Activated CD4-positive, alpha-beta memory T cell treated with anti-CD3 and anti-CD28 coated beads for 36 hours (primary cell): ENCODE data around the gene GLIPR1. TPM values are rescaled to one million over a fixed set of nuclear protein-coding genes. Genes with fewer than 3 reads are reported as not detected.

Experiments
- CTCF ChIA-PET: fragments of 350-600 bp; sonication (Branson Sonifier 250); formaldehyde crosslinking; loops from one replicate; lab custom pipeline; 2021; ENCODE audit warnings: antibody characterized with exemption, inconsistent platforms; lab: Charles Lee
- POLR2A ChIA-PET: fragments of 350-600 bp; sonication (Branson Sonifier 250); formaldehyde crosslinking; loops from one replicate; lab custom pipeline; 2021; ENCODE audit warnings: antibody characterized with exemption; lab: Charles Lee
- DNase-seq: peaks from one replicate; pipeline ENCODE4 v3.0.0-alpha.2; 2020
- H3K27ac Mint-ChIP-seq: one replicate; pipeline ENCODE4 v1.8.0; 2021; ENCODE audit warnings: mixed read lengths
- H3K27me3 Mint-ChIP-seq: one replicate; pipeline ENCODE4 v1.8.0; 2021; ENCODE audit warnings: mixed read lengths
- H3K36me3 Mint-ChIP-seq: one replicate; pipeline ENCODE4 v1.8.0; 2021; ENCODE audit warnings: mixed read lengths
- H3K4me1 Mint-ChIP-seq: one replicate; pipeline ENCODE4 v1.8.0; 2021; ENCODE audit warnings: low read depth, mixed read lengths
- H3K4me3 Mint-ChIP-seq: one replicate; pipeline ENCODE4 v1.8.0; 2021; ENCODE audit warnings: mild to moderate bottlenecking, mixed read lengths
- H3K9me3 Mint-ChIP-seq: one replicate; pipeline ENCODE4 v1.8.0; 2021; ENCODE audit warnings: mixed read lengths
- intact Hi-C: fragments of 100-400 bp; cut with micrococcal nuclease; formaldehyde crosslinking; loops from one replicate; pipeline ENCODE4 v1.15.1; 2023
- total RNA-seq, 2 experiments: library from RNA; stranded (reverse); gene quantifications; one replicate each; pipeline ENCODE4 v1.2.3, GENCODE V29; 2021

The GLIPR1 gene
- total RNA-seq, 2 experiments from 2014 or later, result 5.8 to 6.8 TPM

- CTCF ChIA-PET, result interaction anchor here (0.8 to 1.9 kb wide), 4 partner anchors 98 to 578 kb away, joined by 3 to 8 read pairs (median 4); partner anchors contain the start of genes GLIPR1L1 and GLIPR1L2
- Mint-ChIP-seq H3K4me3 (no peak overlapping the region), H3K27ac (peak overlapping the region; percentile 72), H3K9me3 (no peaks in the 10 kb centered on the region), H3K4me1 (peaks cover 50% of the 10 kb centered on the region), H3K27me3 (no peaks in the 10 kb centered on the region), H3K36me3 (peaks cover 11% of the 10 kb centered on the region)
- intact Hi-C loops, result loop anchor here (1.0 to 10.0 kb wide), 4 partner anchors 9 to 968 kb away; partner anchors contain the start of genes ATXN7L3B, GLIPR1 and KRR1
- POLR2A ChIA-PET, result interaction anchor here (0.6 to 1.9 kb wide), 4 partner anchors 9 to 22 kb away, joined by 3 to 9 read pairs (median 8); partner anchors contain the start of genes GLIPR1 and KRR1
- DNase-seq, result no peak
These were observed 8.6 kb downstream of the GLIPR1 start for GRCh38 chr12:75489187-75489586.

DNA sequence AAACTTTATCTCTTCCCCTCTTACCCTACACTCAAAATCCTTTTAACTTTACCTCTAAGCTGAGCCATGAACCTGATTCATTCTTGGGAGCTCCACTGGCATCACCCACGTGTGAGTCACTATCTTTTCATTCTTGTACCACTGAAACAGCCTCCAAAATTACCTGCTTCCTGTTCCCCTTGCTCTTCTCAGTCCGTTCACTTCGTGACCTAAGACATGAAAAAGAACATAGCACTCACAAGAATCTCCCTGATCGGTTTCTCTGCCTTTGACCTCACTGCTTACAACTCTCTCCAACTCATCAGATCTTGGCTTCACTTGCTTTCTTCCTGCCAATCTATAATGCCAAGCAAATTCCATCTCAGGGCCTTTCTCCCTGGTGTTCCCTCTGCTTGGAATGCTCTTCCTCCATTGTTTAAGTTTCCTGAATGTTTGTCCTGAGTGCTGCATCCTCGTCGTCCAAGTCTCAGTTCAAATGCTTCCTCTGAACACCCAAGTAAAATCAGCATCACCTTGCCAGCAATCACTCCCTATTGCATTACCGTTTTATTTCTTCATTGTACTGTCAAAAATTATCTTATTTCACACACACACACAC lies 9.2 kb downstream of the GLIPR1 start:
- DNase-seq, result peak; percentile 58
- Mint-ChIP-seq H3K27ac (peak overlapping the region; percentile 72), H3K27me3 (no peaks in the 10 kb centered on the region), H3K36me3 (peaks cover 9% of the 10 kb centered on the region), H3K9me3 (no peaks in the 10 kb centered on the region), H3K4me1 (peaks cover 45% of the 10 kb centered on the region), H3K4me3 (no peak overlapping the region)
- ChIA-PET CTCF (interaction anchor here (0.6 to 1.9 kb wide), 5 partner anchors 99 to 594 kb away, joined by 3 to 8 read pairs (median 3); partner anchors contain the start of genes GLIPR1L1 and GLIPR1L2), POLR2A (interaction anchor here (0.6 to 1.9 kb wide), 4 partner anchors 10 to 21 kb away, joined by 3 to 9 read pairs (median 8); partner anchors contain the start of genes GLIPR1 and KRR1)
- intact Hi-C loops, result loop anchor here (1.0 to 10.0 kb wide), 4 partner anchors 9 to 968 kb away; partner anchors contain the start of genes ATXN7L3B, GLIPR1 and KRR1

GRCh38 chr12:75491169-75491568 lies 10.6 kb downstream of the GLIPR1 start:
- Mint-ChIP-seq H3K36me3 (peaks cover 9% of the 10 kb centered on the region), H3K27ac (no peak overlapping the region), H3K4me3 (no peak overlapping the region), H3K4me1 (peaks cover 36% of the 10 kb centered on the region), H3K9me3 (no peaks in the 10 kb centered on the region), H3K27me3 (no peaks in the 10 kb centered on the region)
- CTCF ChIA-PET, result no interaction called here
- no peak for DNase-seq
- POLR2A ChIA-PET, result no interaction called here
- intact Hi-C loops, result no loop called here

- Mint-ChIP-seq H3K9me3 (no peaks in the 10 kb centered on the region), H3K27ac (no peak overlapping the region), H3K36me3 (peaks cover 38% of the 10 kb centered on the region), H3K4me3 (no peak overlapping the region), H3K4me1 (peaks cover 10% of the 10 kb centered on the region), H3K27me3 (no peaks in the 10 kb centered on the region)
- ChIA-PET CTCF (interaction anchor here (0.6 to 6.7 kb wide), 4 partner anchors 19 to 533 kb away, joined by 3 to 70 read pairs (median 23); partner anchors contain the start of genes GLIPR1L1 and PHLDA1), POLR2A (interaction anchor here (1.6 kb wide), 1 partner anchor 20 kb away, joined by 3 read pairs; no protein-coding TSS in a partner anchor)
- intact Hi-C loops, result no loop called here
- no peak for DNase-seq
These were observed 22.9 kb downstream of the GLIPR1 start for GRCh38 chr12:75503459-75503858.

- H3K27me3 Mint-ChIP-seq, result no peaks in the 10 kb centered on the region
- POLR2A ChIA-PET, result no interaction called here
- no peak overlapping the region for H3K4me3 Mint-ChIP-seq
- CTCF ChIA-PET, result interaction anchor here (0.6 to 6.7 kb wide), 4 partner anchors 19 to 533 kb away, joined by 3 to 70 read pairs (median 23); partner anchors contain the start of genes GLIPR1L1 and PHLDA1
- DNase-seq, result no peak
- no peaks in the 10 kb centered on the region for H3K9me3 Mint-ChIP-seq
- H3K4me1 Mint-ChIP-seq, result peaks cover 10% of the 10 kb centered on the region
- intact Hi-C loops, result no loop called here
- H3K27ac Mint-ChIP-seq, result no peak overlapping the region
- peaks cover 35% of the 10 kb centered on the region for H3K36me3 Mint-ChIP-seq
These were observed 23.3 kb downstream of the GLIPR1 start for GRCh38 chr12:75503866-75504265.

DNA sequence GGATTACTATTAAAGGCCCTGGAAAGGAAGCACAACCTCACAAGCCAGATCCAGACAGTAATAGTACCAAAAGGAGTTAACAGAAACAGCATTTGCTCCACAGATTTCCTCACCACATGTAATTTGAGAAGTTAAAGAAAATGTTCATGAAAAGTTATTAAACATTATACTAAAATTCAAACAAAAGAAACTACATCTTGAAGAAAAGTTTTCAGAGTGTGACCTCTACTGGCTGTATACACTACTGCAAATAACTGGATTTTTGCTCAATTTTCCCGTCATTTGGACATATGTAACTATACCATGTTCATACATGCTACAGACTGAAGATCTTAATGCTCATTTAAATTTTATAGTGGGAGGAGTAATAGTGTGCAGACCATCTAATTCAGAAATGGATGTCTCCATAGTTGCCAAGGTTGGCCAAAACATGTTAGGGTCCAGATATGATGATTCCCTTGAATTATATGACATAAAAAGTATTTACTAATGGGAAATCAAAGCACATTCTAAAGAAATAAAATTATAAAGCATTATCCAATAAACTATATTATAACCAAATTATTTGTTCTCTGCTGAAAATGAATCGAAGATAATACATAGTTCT lies 25.3 kb downstream of the GLIPR1 start:
- Mint-ChIP-seq H3K4me1 (peaks cover 26% of the 10 kb centered on the region), H3K27me3 (no peaks in the 10 kb centered on the region), H3K27ac (no peak overlapping the region), H3K36me3 (peaks cover 33% of the 10 kb centered on the region), H3K4me3 (no peak overlapping the region), H3K9me3 (no peaks in the 10 kb centered on the region)
- ChIA-PET POLR2A (no interaction called here), CTCF (interaction anchor here (1.0 to 6.7 kb wide), 8 partner anchors 21 to 311 kb away, joined by 3 to 70 read pairs (median 4); partner anchors contain the start of genes GLIPR1, GLIPR1L1 and GLIPR1L2)
- DNase-seq, result no peak
- intact Hi-C loops, result loop anchor here (1.0 kb wide), 3 partner anchors 69 to 172 kb away; partner anchors contain the start of genes GLIPR1L1 and GLIPR1L2

GRCh38 chr12:75507086-75507485 lies 26.5 kb downstream of the GLIPR1 start:
- CTCF ChIA-PET, result interaction anchor here (1.2 to 2.2 kb wide), 7 partner anchors 10 to 818 kb away, joined by 3 to 15 read pairs (median 7); partner anchors contain the start of genes GLIPR1L1 and PHLDA1
- Mint-ChIP-seq H3K27me3 (no peaks in the 10 kb centered on the region), H3K4me3 (no peak overlapping the region), H3K27ac (no peak overlapping the region), H3K9me3 (no peaks in the 10 kb centered on the region), H3K4me1 (peaks cover 31% of the 10 kb centered on the region), H3K36me3 (peaks cover 34% of the 10 kb centered on the region)
- no peak for DNase-seq
- POLR2A ChIA-PET, result no interaction called here
- intact Hi-C loops, result no loop called here

GRCh38 chr12:75508159-75508558 lies 27.6 kb downstream of the GLIPR1 start:
- H3K4me3 Mint-ChIP-seq, result no peak overlapping the region
- POLR2A ChIA-PET, result no interaction called here

GRCh38 chr12:75509621-75510020 lies 29.1 kb downstream of the GLIPR1 start:
- ChIA-PET POLR2A (interaction anchor here (0.6 kb wide), 2 partner anchors 15 to 20 kb away, joined by 5 to 8 read pairs; no protein-coding TSS in a partner anchor), CTCF (no interaction called here)
- Mint-ChIP-seq H3K27ac (peak overlapping the region; percentile 98), H3K36me3 (peaks cover 29% of the 10 kb centered on the region), H3K4me3 (peak overlapping the region; percentile 99), H3K27me3 (no peaks in the 10 kb centered on the region), H3K9me3 (no peaks in the 10 kb centered on the region), H3K4me1 (peaks cover 31% of the 10 kb centered on the region)
- intact Hi-C loops, result loop anchor here (2.0 to 5.0 kb wide), 5 partner anchors 175 to 1049 kb away; partner anchors contain the start of genes ATXN7L3B, GLIPR1L1 and OSBPL8
- no peak for DNase-seq

More at GRCh38 chr12:75508159-75508558, 27.6 kb downstream of the GLIPR1 start:
- peaks cover 34% of the 10 kb centered on the region for H3K36me3 Mint-ChIP-seq
- peak overlapping the region; percentile 26 for H3K27ac Mint-ChIP-seq
- no peaks in the 10 kb centered on the region for H3K27me3 Mint-ChIP-seq
- CTCF ChIA-PET, result interaction anchor here (1.0 to 2.2 kb wide), 7 partner anchors 18 to 819 kb away, joined by 3 to 15 read pairs (median 7); partner anchors contain the start of genes GLIPR1L1 and PHLDA1
- intact Hi-C loops, result no loop called here
- no peak for DNase-seq
- no peaks in the 10 kb centered on the region for H3K9me3 Mint-ChIP-seq
- H3K4me1 Mint-ChIP-seq, result peaks cover 31% of the 10 kb centered on the region

- DNase-seq, result peak; percentile 95
- intact Hi-C loops, result loop anchor here (1.0 to 5.0 kb wide), 13 partner anchors 22 to 1047 kb away; partner anchors contain the start of genes ATXN7L3B, BBS10, GLIPR1 and GLIPR1L1
- Mint-ChIP-seq H3K27ac (peak within 1 kb of the TSS; percentile 98), H3K9me3 (no peaks in the 10 kb centered on the region), H3K36me3 (peaks cover 19% of the 10 kb centered on the region), H3K4me1 (peaks cover 31% of the 10 kb centered on the region), H3K27me3 (no peaks in the 10 kb centered on the region), H3K4me3 (peak within 1 kb of the TSS; percentile 99)
- POLR2A ChIA-PET, result interaction anchor here (0.7 to 2.0 kb wide), 10 partner anchors 22 to 571 kb away, joined by 3 to 15 read pairs (median 4); partner anchors contain the start of genes GLIPR1, GLIPR1L2 and PHLDA1
- CTCF ChIA-PET, result interaction anchor here (1.4 to 1.7 kb wide), 3 partner anchors 26 to 528 kb away, joined by 3 to 21 read pairs (median 8); partner anchors contain the start of gene PHLDA1
These were observed 30.8 kb downstream of the GLIPR1 start, which contains the start of gene KRR1 for GRCh38 chr12:75511116-75512048. TSS of gene KRR1 (minus strand) at chr12:75511609. CDS start at chr12:75511597, 12 bp downstream.
